Cerebellar cortex (tissue), 1 donor: ENCODE data around the gene EEF1G.

Experiments
- DNase-seq: peaks from one replicate; pipeline ENCODE4 v3.0.0-alpha.2; 2015; ENCODE audit warnings: low spot score

Gene EEF1G

DNA sequence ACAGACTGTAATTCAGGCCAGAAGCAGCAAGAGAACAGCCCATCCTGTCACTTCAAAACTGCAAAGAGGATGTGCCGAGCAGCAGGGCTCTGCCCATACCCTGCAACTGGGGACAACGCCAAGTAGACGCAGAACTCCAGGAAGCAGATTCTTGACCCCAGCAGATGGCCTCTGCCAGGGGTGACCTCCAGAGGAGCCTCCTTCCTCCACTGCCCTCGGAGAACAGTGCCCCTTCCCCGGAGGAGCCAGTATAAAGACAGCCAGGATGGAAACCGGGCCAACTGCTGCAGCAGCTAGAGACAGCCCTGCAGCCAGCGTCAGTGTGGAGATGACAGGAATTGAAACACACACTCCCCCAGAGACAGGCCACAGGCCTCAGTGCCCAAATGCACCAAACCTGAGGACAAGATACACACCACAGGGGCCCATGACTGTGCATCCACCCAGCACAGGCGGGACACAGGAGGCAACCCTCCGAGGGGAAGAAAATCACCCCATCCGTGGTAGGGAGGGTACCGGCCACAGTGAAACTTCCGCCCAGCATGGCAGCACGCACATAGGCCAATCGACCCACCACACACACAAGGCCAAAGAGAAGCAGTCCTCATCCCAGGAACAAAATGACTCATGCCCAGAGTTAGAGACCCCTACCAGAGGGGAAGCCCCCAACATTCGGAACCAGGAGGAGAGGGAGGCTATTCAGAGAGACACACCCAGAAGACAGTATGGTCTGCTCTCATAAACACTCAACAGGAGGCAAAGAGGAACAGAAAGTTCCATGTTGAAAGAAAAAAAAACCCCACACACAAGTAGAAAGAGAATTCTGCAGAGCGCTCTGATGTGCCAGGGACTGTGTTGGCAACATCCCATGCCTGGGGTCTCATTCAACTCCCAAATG, 32.6 kb downstream of the EEF1G start:
- DNase-seq, result no peak

GRCh38 chr11:62539238-62539925, 34.3 kb downstream of the EEF1G start:
- no peak for DNase-seq

- DNase-seq, result no peak
Observed at GRCh38 chr11:62538470-62539237, 35.0 kb downstream of the EEF1G start.

DNA sequence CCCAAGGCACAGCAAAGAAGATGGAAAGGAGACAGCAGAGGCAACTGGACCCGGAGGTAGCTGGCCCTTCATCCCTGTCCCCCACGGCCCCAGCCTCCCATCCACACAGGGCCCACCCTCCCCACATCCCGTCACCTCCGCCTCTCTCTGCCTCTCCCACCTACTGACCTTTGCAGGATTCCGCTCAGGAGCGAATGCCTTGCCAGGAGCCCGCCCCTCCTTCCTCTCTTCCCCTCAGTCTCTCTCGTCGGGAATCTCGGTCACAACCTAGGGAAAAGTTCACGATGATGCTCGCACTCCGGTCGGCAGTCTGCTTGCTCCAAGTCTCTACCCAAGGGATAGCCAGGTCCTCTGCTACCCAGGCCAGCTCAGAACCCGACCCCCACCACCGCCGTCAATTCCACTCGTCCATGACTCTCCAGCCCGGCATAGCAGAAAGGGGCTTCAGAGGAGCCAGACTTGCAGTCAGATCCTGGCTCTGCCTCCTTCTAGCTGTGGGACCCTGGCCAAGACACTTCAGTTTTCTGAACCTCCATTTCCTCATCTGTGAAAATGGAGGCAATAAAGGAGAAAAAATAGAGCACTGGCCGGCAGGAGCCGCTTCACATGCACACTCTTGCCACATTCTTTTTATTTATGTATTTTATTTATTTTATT, 37.3 kb downstream of the EEF1G start:
- DNase-seq, result no peak

DNA sequence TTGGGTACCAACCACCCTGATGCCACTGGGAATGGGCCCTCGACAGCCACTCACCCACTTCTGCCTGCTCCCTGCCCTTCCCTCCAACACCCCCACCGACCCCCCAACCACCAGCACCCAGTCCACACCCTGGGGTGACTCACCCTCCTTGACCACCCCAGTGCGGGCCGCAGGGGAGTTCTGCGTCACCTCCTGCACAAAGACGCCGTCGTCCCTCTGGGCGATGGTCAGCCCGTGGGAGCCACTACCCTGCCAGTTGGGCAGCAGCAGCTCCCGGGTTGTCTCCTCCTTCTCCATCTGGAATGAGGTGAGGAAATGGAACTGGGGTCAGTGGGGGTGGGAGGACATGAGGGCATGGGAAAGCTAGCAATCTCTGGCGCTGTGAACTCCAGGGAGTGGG, 37.9 kb downstream of the EEF1G start:
- no peak for DNase-seq

GRCh38 chr11:62534779-62535545, 38.7 kb downstream of the EEF1G start:
- DNase-seq, result no peak

- DNase-seq, result no peak
Observed at GRCh38 chr11:62532096-62532495, 41.6 kb downstream of the EEF1G start.

DNA sequence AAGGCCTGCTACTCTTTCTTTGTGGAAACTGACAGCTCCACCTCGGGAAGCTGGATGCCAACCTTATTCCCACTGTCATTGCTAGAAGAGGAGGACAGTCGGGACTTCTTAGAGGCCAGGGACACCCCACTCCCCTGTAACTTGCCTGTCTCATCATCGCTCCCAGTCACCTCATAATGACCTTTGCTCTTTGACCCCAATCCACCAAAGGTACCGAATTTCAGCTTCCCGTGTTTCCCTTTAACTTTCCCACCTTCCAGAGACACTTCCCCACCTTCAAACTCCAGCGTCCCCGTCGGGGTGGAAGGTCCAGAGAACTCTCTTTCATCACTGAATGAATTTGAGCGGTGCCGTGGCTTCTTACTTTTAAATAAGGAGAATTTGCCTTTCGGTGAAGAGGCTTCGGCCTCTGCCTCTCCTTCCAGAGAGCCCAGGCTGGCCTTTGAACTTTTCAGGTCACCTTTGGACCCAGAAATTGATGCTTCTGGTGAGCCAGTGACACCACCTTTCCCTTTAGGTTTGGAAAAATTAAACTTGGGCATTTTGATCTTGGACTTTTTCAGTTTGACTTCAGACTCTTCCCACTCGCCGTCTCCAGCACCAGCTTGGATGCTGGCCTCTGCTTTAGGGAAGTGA, 56.8 kb downstream of the EEF1G start:
- DNase-seq, result no peak

DNA sequence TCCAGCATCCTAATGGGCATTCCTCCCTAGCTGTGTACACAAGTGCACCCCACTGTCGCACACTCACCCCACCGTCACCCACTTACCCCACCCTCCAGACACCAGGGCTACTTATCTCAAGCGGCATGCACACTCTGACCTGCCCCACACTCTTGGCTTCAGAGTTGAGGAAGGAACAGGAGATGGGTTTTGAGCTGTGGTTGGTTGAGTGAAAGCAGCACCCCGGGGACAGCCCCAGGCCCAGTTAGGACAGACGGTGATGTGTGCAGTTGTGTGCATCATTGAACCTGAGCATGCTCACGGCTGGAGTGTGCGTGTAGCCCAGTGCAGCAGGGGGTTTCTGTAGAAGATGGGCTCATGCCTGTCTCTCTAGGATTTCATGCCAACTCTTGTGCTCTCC, 59.5 kb downstream of the EEF1G start:
- peak; percentile 44 for DNase-seq

DNA sequence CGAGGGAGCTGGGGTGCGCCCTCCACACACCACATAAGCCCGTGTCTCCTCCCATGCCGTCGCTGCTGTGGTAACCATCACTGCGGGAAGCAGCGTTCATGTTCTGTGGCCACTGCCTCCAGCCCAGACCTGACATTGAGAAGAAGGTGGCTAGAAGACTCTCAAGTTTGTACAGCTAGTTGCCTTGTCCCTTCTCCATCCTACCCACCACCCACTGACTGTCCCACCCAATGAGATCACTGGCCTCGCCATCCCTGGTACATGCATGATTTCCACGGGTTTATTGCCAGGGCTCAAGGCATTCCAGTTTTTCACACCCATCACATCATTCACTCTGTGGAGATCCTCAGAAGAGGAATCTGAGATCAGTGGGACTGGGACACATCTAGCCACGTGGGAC, 60.1 kb downstream of the EEF1G start:
- DNase-seq, result peak; percentile 56

GRCh38 chr11:62512961-62513360, 60.7 kb downstream of the EEF1G start:
- DNase-seq, result peak; percentile 75
